Lower leg skin (tissue), 3 donors: ENCODE results near the gene HYAL1.

Experiments
- POLR2A ChIP-seq, 2 donors: fragments of 450-650 bp; IDR thresholded peaks; one replicate each; pipeline ENCODE4 v1.6.1; 2016 to 2017; ENCODE audit warnings: antibody characterized with exemption in 2 of 2, mild to moderate bottlenecking in 1 of 2, moderate library complexity in 1 of 2
- TF ChIP-seq, protein P1 (sequence below), 3 donors: fragments of 450-650 bp; IDR thresholded peaks; one replicate each; pipeline ENCODE4 v1.5.1; 2016; ENCODE audit warnings: antibody characterized with exemption in 3 of 3, mild to moderate bottlenecking in 3 of 3, moderate library complexity in 2 of 3

- TF ChIP-seq, protein P1, sequence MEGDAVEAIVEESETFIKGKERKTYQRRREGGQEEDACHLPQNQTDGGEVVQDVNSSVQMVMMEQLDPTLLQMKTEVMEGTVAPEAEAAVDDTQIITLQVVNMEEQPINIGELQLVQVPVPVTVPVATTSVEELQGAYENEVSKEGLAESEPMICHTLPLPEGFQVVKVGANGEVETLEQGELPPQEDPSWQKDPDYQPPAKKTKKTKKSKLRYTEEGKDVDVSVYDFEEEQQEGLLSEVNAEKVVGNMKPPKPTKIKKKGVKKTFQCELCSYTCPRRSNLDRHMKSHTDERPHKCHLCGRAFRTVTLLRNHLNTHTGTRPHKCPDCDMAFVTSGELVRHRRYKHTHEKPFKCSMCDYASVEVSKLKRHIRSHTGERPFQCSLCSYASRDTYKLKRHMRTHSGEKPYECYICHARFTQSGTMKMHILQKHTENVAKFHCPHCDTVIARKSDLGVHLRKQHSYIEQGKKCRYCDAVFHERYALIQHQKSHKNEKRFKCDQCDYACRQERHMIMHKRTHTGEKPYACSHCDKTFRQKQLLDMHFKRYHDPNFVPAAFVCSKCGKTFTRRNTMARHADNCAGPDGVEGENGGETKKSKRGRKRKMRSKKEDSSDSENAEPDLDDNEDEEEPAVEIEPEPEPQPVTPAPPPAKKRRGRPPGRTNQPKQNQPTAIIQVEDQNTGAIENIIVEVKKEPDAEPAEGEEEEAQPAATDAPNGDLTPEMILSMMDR (IDR thresholded peaks at IDR 0.05) = no peak
- no peak for TF ChIP-seq POLR2A (IDR thresholded peaks at IDR 0.05)
These were observed 33.4 kb downstream of the HYAL1 start for GRCh38 chr3:50269977-50270413.
